Neural progenitor cell (in vitro differentiated cells): ENCODE results near the gene OR10S1. TPM values are rescaled to one million over a fixed set of nuclear protein-coding genes. Genes with fewer than 3 reads are reported as not detected.

Experiments
- DNase-seq: peaks from one replicate; pipeline ENCODE4 v3.0.0-alpha.2; 2016; ENCODE audit warnings: low spot score
- H2AFZ ChIP-seq: fragments of 200-600 bp; sonication (generic); replicated peaks from 2 replicates; pipeline ENCODE4 v1.6.1; 2016; ENCODE audit warnings: antibody characterized with exemption
- H3F3A ChIP-seq: fragments of 200-600 bp; sonication (generic); 2 replicates; pipeline ENCODE4 v1.6.1; 2016; ENCODE audit warnings: antibody characterized with exemption, low read depth
- H3K27ac ChIP-seq: fragments of 200-600 bp; sonication (generic); 2 replicates; pipeline ENCODE4 v1.5.1; 2016; ENCODE audit warnings: mild to moderate bottlenecking
- H3K27me3 ChIP-seq: fragments of 200-600 bp; sonication (generic); 2 replicates; pipeline ENCODE4 v1.6.1; 2016; ENCODE audit warnings: mild to moderate bottlenecking, moderate library complexity
- H3K36me3 ChIP-seq: fragments of 200-600 bp; sonication (generic); 2 replicates; pipeline ENCODE4 v1.5.1; 2016
- H3K4me1 ChIP-seq: fragments of 200-600 bp; sonication (generic); 2 replicates; pipeline ENCODE4 v1.6.1; 2016; ENCODE audit warnings: mixed run types
- H3K4me2 ChIP-seq: fragments of 200-600 bp; sonication (generic); 2 replicates; pipeline ENCODE4 v1.6.1; 2016
- H3K4me3 ChIP-seq: fragments of 200-600 bp; sonication (generic); 2 replicates; pipeline ENCODE4 v1.5.1; 2016
- H3K79me2 ChIP-seq: fragments of 200-600 bp; sonication (generic); 2 replicates; pipeline ENCODE4 v1.6.1; 2016; ENCODE audit warnings: low read depth
- H3K9ac ChIP-seq: fragments of 200-600 bp; sonication (generic); 2 replicates; pipeline ENCODE4 v1.6.1; 2016
- H3K9me3 ChIP-seq: fragments of 200-600 bp; sonication (generic); 2 replicates; pipeline ENCODE4 v1.5.1; 2016; ENCODE audit warnings: low read depth
- H4K20me1 ChIP-seq: fragments of 200-600 bp; sonication (generic); 2 replicates; pipeline ENCODE4 v1.6.1; 2016; ENCODE audit warnings: low read depth
- H3K27ac Mint-ChIP-seq: 3 replicates; pipeline ENCODE4 v1.8.0; 2021; ENCODE audit warnings: mixed read lengths
- H3K27me3 Mint-ChIP-seq: 2 replicates; pipeline ENCODE4 v1.8.0; 2022; ENCODE audit warnings: low read depth, mild to moderate bottlenecking, inconsistent platforms, moderate library complexity, mixed read lengths; ENCODE audit not compliant: insufficient read depth
- H3K36me3 Mint-ChIP-seq: 3 replicates; pipeline ENCODE4 v1.8.0; 2021; ENCODE audit warnings: mixed read lengths
- H3K4me1 Mint-ChIP-seq: 3 replicates; pipeline ENCODE4 v1.8.0; 2021; ENCODE audit warnings: mixed read lengths
- H3K4me3 Mint-ChIP-seq: 3 replicates; pipeline ENCODE4 v1.8.0; 2021; ENCODE audit warnings: mild to moderate bottlenecking, moderate library complexity, mixed read lengths
- H3K9me3 Mint-ChIP-seq: 3 replicates; pipeline ENCODE4 v1.8.0; 2020; ENCODE audit warnings: mixed read lengths
- EZH2 ChIP-seq: fragments of 200-600 bp; sonication (generic); IDR thresholded peaks from 2 replicates; pipeline ENCODE4 v1.6.1; 2017; ENCODE audit warnings: antibody characterized with exemption, mild to moderate bottlenecking, moderate library complexity
- EZH2phosphoT487 ChIP-seq: fragments of 200-600 bp; sonication (generic); IDR thresholded peaks from 2 replicates; pipeline ENCODE4 v1.6.1; 2017; ENCODE audit warnings: antibody characterized with exemption
- total RNA-seq: library from RNA; depleted of rRNA; stranded (reverse); fragments of >200 nt; gene quantifications from 2 replicates; pipeline ENCODE4 v1.2.3, GENCODE V29; 2015; ENCODE audit warnings: low replicate concordance
- TF ChIP-seq, protein P1 (sequence below): fragments of 200-600 bp; sonication (generic); IDR thresholded peaks from 2 replicates; pipeline ENCODE4 v1.5.1; 2017; ENCODE audit warnings: antibody characterized with exemption, mild to moderate bottlenecking

Gene OR10S1
- total RNA-seq, 1 donor from 2014 or later: not detected

DNA sequence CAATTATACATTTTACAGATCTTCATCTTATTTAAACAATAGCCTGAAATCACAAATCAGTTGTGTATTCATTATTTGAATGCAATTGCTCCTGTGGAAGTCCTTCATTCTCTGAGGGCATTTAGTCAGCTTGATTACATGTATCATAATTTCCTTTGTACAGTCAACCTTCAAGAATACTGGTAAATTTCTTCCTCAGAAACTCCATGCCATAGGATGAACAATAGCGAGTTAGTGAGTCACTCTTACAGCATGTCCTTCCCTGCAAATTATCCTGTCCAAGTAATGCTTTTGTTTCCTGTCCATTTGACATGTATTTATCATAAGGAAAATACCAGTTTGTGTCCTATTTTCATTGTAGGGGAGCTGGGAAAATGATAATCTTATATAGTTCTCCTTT, 3.8 kb downstream of the OR10S1 start:
- Histone ChIP-seq H3K4me2 (no peak overlapping the region), H3K36me3 (no peaks in the 10 kb centered on the region), H3K4me1 (peaks cover 5% of the 10 kb centered on the region), H3K4me3 (no peak overlapping the region), H4K20me1 (no peaks in the 10 kb centered on the region), H3K27ac (no peak overlapping the region), H3K9ac (no peak overlapping the region), H3K27me3 (no peaks in the 10 kb centered on the region), H3K79me2 (no peaks in the 10 kb centered on the region), H3K9me3 (no peaks in the 10 kb centered on the region), H3F3A (no peaks in the 10 kb centered on the region), H2AFZ (peak overlapping the region; percentile 40)
- TF ChIP-seq EZH2: no peak
- no peak for TF ChIP-seq EZH2phosphoT487
- TF ChIP-seq, protein P1, sequence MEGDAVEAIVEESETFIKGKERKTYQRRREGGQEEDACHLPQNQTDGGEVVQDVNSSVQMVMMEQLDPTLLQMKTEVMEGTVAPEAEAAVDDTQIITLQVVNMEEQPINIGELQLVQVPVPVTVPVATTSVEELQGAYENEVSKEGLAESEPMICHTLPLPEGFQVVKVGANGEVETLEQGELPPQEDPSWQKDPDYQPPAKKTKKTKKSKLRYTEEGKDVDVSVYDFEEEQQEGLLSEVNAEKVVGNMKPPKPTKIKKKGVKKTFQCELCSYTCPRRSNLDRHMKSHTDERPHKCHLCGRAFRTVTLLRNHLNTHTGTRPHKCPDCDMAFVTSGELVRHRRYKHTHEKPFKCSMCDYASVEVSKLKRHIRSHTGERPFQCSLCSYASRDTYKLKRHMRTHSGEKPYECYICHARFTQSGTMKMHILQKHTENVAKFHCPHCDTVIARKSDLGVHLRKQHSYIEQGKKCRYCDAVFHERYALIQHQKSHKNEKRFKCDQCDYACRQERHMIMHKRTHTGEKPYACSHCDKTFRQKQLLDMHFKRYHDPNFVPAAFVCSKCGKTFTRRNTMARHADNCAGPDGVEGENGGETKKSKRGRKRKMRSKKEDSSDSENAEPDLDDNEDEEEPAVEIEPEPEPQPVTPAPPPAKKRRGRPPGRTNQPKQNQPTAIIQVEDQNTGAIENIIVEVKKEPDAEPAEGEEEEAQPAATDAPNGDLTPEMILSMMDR: no peak
- no peaks in the 10 kb centered on the region for H3K4me1 Mint-ChIP-seq
- H3K27me3 Mint-ChIP-seq: peaks cover 3% of the 10 kb centered on the region
- no peak overlapping the region for H3K27ac Mint-ChIP-seq
- no peak for DNase-seq
- H3K9me3 Mint-ChIP-seq: peaks cover 5% of the 10 kb centered on the region
- H3K4me3 Mint-ChIP-seq: no peak overlapping the region
- no peaks in the 10 kb centered on the region for H3K36me3 Mint-ChIP-seq

DNA sequence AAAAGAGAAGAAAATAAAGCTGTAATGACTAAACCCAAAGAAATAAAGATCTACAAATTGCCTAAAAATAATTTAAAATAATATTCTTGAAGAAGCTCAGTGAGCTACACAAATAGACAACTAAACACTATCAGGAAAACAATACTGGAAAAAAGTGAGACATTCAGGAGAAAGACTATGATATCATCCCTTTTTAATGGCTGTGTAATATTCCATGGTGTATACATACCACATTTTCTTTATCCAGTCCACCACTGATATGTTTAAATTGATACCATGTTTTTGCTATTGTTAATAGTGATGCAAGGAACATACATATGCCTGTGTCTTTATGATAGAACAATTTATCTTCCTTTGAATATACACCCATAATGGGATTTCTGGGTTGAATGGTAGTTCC, 20.8 kb downstream of the OR10S1 start:
- Mint-ChIP-seq H3K27ac (no peak overlapping the region), H3K4me1 (no peaks in the 10 kb centered on the region), H3K36me3 (no peaks in the 10 kb centered on the region), H3K9me3 (peaks cover 6% of the 10 kb centered on the region), H3K27me3 (no peaks in the 10 kb centered on the region), H3K4me3 (no peak overlapping the region)
- no peaks in the 10 kb centered on the region for H3F3A ChIP-seq
- no peaks in the 10 kb centered on the region for H3K27me3 ChIP-seq
- H3K9ac ChIP-seq: no peak overlapping the region
- H3K4me3 ChIP-seq: no peak overlapping the region
- H3K79me2 ChIP-seq: no peaks in the 10 kb centered on the region
- TF ChIP-seq, protein P1: no peak
- TF ChIP-seq EZH2: no peak
- no peak for TF ChIP-seq EZH2phosphoT487
- H4K20me1 ChIP-seq: no peaks in the 10 kb centered on the region
- H3K9me3 ChIP-seq: no peaks in the 10 kb centered on the region
- H2AFZ ChIP-seq: no peak overlapping the region
- H3K4me2 ChIP-seq: no peak overlapping the region
- no peaks in the 10 kb centered on the region for H3K4me1 ChIP-seq
- no peak overlapping the region for H3K27ac ChIP-seq
- DNase-seq: no peak
- no peaks in the 10 kb centered on the region for H3K36me3 ChIP-seq

DNA sequence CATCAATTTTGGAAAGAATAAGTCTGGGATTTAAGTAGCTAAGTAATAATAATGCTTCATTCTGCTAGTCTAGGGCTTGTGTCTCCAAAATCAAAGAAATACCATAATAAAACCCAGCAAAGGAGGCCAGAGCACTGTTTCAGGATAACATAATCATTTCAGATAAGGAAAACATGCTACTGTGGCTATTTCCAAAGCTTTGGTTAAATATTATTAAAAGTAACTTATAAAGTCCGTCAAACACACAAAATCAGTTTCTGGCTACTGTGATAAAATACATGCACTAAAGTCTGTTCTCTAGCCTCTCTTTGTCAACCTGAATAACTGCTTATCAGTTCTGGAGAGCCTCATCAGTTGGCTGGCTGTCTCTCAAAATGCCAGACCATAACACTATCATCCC, 32.4 kb downstream of the OR10S1 start:
- Mint-ChIP-seq H3K4me1 (no peaks in the 10 kb centered on the region), H3K4me3 (no peak overlapping the region), H3K27ac (no peak overlapping the region), H3K9me3 (no peaks in the 10 kb centered on the region), H3K27me3 (no peaks in the 10 kb centered on the region), H3K36me3 (no peaks in the 10 kb centered on the region)
- H3K9me3 ChIP-seq: no peaks in the 10 kb centered on the region
- H3K4me1 ChIP-seq: no peaks in the 10 kb centered on the region
- no peaks in the 10 kb centered on the region for H4K20me1 ChIP-seq
- no peak overlapping the region for H3K4me2 ChIP-seq
- H3K4me3 ChIP-seq: no peak overlapping the region
- no peak overlapping the region for H3K9ac ChIP-seq
- H3K27me3 ChIP-seq: no peaks in the 10 kb centered on the region
- H3F3A ChIP-seq: no peaks in the 10 kb centered on the region
- H3K79me2 ChIP-seq: no peaks in the 10 kb centered on the region
- TF ChIP-seq, protein P1: no peak
- no peaks in the 10 kb centered on the region for H3K36me3 ChIP-seq
- H3K27ac ChIP-seq: no peak overlapping the region
- DNase-seq: no peak
- no peak overlapping the region for H2AFZ ChIP-seq

DNA sequence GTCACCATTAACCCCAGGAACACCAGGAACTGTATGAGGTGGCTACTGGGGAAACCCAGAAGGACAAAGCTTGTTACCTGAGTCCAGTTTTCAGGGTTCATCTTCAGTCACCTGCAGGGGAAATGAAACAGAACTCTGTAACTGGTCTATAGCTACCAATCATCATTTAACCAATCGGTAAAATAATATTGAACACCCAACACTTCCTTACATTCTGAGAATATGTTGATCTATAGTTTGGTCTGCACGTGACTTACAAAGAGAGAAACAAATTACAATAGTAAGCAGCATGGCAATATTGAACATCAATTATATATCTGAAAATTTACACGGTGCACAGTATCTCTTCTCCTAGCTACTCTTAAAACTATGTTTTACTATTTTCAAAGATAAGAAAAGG, 33.8 kb downstream of the OR10S1 start, which contains the start of gene OR6T1:
Gene OR6T1, minus strand, starts transcription at position 101 of the 400 bp plus-strand sequence. Its CDS starts 0 bp downstream, at position 101.
- Mint-ChIP-seq H3K9me3 (no peaks in the 10 kb centered on the region), H3K4me3 (no peak within 1 kb of the TSS), H3K4me1 (no peaks in the 10 kb centered on the region), H3K36me3 (no peaks in the 10 kb centered on the region), H3K27me3 (no peaks in the 10 kb centered on the region), H3K27ac (no peak within 1 kb of the TSS)
- Histone ChIP-seq H3K4me2 (no peak within 1 kb of the TSS), H4K20me1 (no peaks in the 10 kb centered on the region), H2AFZ (no peak within 1 kb of the TSS), H3K27me3 (no peaks in the 10 kb centered on the region), H3K9me3 (no peaks in the 10 kb centered on the region), H3F3A (no peaks in the 10 kb centered on the region), H3K4me3 (no peak within 1 kb of the TSS), H3K79me2 (no peaks in the 10 kb centered on the region), H3K36me3 (no peaks in the 10 kb centered on the region), H3K4me1 (no peaks in the 10 kb centered on the region), H3K9ac (no peak within 1 kb of the TSS), H3K27ac (no peak within 1 kb of the TSS)
- no peak for DNase-seq
- no peak for TF ChIP-seq EZH2
- TF ChIP-seq, protein P1: no peak
- TF ChIP-seq EZH2phosphoT487: no peak
